ENCODE results near the gene CYP39A1. TPM values are rescaled to one million over a fixed set of nuclear protein-coding genes. Genes with fewer than 3 reads are reported as not detected.
A peak's percentile ranks its signal among the peaks of the same experiment; 100 is the strongest.

Gene CYP39A1
- total RNA-seq, 1 experiment from 2014 or later = 0.54 TPM

DNA sequence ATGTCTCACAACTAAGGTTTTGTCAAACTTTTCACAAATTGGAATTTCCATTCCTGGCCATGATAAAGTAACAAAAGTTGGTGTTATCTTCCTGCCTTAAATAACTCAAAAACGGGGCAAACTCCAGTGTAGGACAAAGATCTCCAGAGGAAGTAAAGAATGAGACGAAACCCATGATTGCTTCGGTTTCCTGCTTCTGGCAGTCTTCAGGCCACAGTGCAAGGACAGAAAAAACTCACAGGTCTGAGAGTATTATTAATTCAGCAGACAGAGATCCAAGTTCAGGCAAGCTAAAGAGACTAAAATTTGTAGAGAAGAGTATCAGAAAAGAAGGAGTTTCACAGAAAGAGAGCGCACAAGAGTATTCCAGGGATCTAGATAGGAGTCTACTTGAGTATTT is 96.6 kb downstream of the CYP39A1 start:
- Histone ChIP-seq H3K9ac (ENCODE audit: low read length) (no peak overlapping the region), H3K36me3 (ENCODE audit: control insufficient read depth in 1 of 2, insufficient read depth in 2 of 2, low read length in 2 of 2) (no peaks in the 10 kb centered on the region), H3K4me3 (replicated peaks in 1 of 2; ENCODE audit: low read depth in 1 of 2, low read length in 2 of 2) (no peak overlapping the region), H3K27ac (ENCODE audit: low read depth, low read length) (no peak overlapping the region), H2AFZ (ENCODE audit: low read depth, low read length, poor library complexity, severe bottlenecking) (no peak overlapping the region), H3K27me3 (ENCODE audit: insufficient read depth, low read length) (no peaks in the 10 kb centered on the region), H3K4me1 (ENCODE audit: control insufficient read depth in 1 of 2, insufficient read depth in 2 of 2, low read length in 2 of 2) (no peaks in the 10 kb centered on the region), H3K9me3 (ENCODE audit: control insufficient read depth in 1 of 2, insufficient read depth in 1 of 2, low read depth in 1 of 2, low read length in 2 of 2) (no peaks in the 10 kb centered on the region), H3K79me2 (ENCODE audit: insufficient read depth, low read length) (no peaks in the 10 kb centered on the region), H3K9me2 (ENCODE audit: insufficient read depth) (no peaks in the 10 kb centered on the region; the same call in 1 of the 2 replicates), H4K20me1 (ENCODE audit: insufficient read depth) (no peaks in the 10 kb centered on the region), H3K4me2 (ENCODE audit: low read length) (no peak overlapping the region)
- BruUV-seq (replicated peaks) = no TSS peak
- ChIA-PET RAD21 (ENCODE audit: low non-redundant PET in 1 of 2, low total read pairs in 2 of 2, uncharacterized antibody in 2 of 2, unreplicated experiment in 2 of 2) (no interaction called here), POLR2A (no interaction called here), CTCF (no interaction called here)
- no peak for DNase-seq (ENCODE audit: low read depth, low spot score)
- intact Hi-C loops (cut with micrococcal nuclease) = no loop called here
- no peak for ATAC-seq
- TF ChIP-seq SIN3A (IDR thresholded peaks at IDR 0.05; ENCODE audit: low read depth) = no peak
- no peak for TF ChIP-seq ZNF274 (IDR thresholded peaks at IDR 0.05; ENCODE audit: low read depth, low read length)
- TF ChIP-seq ATF3 (IDR thresholded peaks at IDR 0.05) = no peak
- no peak for TF ChIP-seq MAX (IDR thresholded peaks at IDR 0.05)
- no peak for TF ChIP-seq RAD21 (IDR thresholded peaks at IDR 0.05; ENCODE audit: low read depth)
- TF ChIP-seq JUND (IDR thresholded peaks at IDR 0.05) = no peak
- TF ChIP-seq ZFX (IDR thresholded peaks at IDR 0.05) = no peak
- no peak for TF ChIP-seq POLR2AphosphoS5 (IDR thresholded peaks at IDR 0.05; ENCODE audit: low read depth, low read length)
- no peak for TF ChIP-seq EZH2phosphoT487 (IDR thresholded peaks at IDR 0.05; ENCODE audit: borderline replicate concordance)
- TF ChIP-seq FOSL1 (IDR thresholded peaks at IDR 0.05; ENCODE audit: low read depth) = no peak

GRCh38 chr6:46555129-46555528 is 97.5 kb downstream of the CYP39A1 start:
- ChIA-PET RAD21 (ENCODE audit: low non-redundant PET in 1 of 2, low total read pairs in 2 of 2, uncharacterized antibody in 2 of 2, unreplicated experiment in 2 of 2) (no interaction called here), POLR2A (no interaction called here), CTCF (no interaction called here)
- BruUV-seq (replicated peaks) = no TSS peak
- Histone ChIP-seq H3K36me3 (ENCODE audit: control insufficient read depth in 1 of 2, insufficient read depth in 2 of 2, low read length in 2 of 2) (no peaks in the 10 kb centered on the region), H3K79me2 (ENCODE audit: insufficient read depth, low read length) (no peaks in the 10 kb centered on the region), H3K4me2 (ENCODE audit: low read length) (no peak overlapping the region), H3K4me1 (ENCODE audit: control insufficient read depth in 1 of 2, insufficient read depth in 2 of 2, low read length in 2 of 2) (no peaks in the 10 kb centered on the region), H2AFZ (ENCODE audit: low read depth, low read length, poor library complexity, severe bottlenecking) (no peak overlapping the region), H3K9ac (ENCODE audit: low read length) (no peak overlapping the region), H3K9me2 (ENCODE audit: insufficient read depth) (no peaks in the 10 kb centered on the region; the same call in 1 of the 2 replicates), H3K4me3 (replicated peaks in 1 of 2; ENCODE audit: low read depth in 1 of 2, low read length in 2 of 2) (no peak overlapping the region), H4K20me1 (ENCODE audit: insufficient read depth) (no peaks in the 10 kb centered on the region), H3K27ac (ENCODE audit: low read depth, low read length) (no peak overlapping the region), H3K9me3 (ENCODE audit: control insufficient read depth in 1 of 2, insufficient read depth in 1 of 2, low read depth in 1 of 2, low read length in 2 of 2) (no peaks in the 10 kb centered on the region), H3K27me3 (ENCODE audit: insufficient read depth, low read length) (no peaks in the 10 kb centered on the region)
- intact Hi-C loops (cut with micrococcal nuclease) = no loop called here
- DNase-seq (ENCODE audit: low read depth, low spot score) = no peak
- peak; percentile 44; the same call in 1 of the 2 replicates for ATAC-seq
- TF ChIP-seq ELF1 (IDR thresholded peaks at IDR 0.05; ENCODE audit: borderline replicate concordance, low read depth) (no peak), FOSL1 (IDR thresholded peaks at IDR 0.05; ENCODE audit: low read depth) (no peak), SRF (IDR thresholded peaks at IDR 0.05; ENCODE audit: low read depth) (no peak), CTCF (IDR thresholded peaks at IDR 0.05 in 2 of 3, conservative IDR thresholded peaks at IDR 0.05 in 1 of 3; ENCODE audit: borderline replicate concordance in 1 of 3, insufficient read depth in 1 of 3, low read depth in 2 of 3, low read length in 2 of 3) (no peak), JUND (IDR thresholded peaks at IDR 0.05) (no peak), POLR2A (IDR thresholded peaks at IDR 0.05; ENCODE audit: borderline replicate concordance, extremely low read depth, insufficient read depth, insufficient read length) (no peak)
- TF ChIP-seq, protein P1, sequence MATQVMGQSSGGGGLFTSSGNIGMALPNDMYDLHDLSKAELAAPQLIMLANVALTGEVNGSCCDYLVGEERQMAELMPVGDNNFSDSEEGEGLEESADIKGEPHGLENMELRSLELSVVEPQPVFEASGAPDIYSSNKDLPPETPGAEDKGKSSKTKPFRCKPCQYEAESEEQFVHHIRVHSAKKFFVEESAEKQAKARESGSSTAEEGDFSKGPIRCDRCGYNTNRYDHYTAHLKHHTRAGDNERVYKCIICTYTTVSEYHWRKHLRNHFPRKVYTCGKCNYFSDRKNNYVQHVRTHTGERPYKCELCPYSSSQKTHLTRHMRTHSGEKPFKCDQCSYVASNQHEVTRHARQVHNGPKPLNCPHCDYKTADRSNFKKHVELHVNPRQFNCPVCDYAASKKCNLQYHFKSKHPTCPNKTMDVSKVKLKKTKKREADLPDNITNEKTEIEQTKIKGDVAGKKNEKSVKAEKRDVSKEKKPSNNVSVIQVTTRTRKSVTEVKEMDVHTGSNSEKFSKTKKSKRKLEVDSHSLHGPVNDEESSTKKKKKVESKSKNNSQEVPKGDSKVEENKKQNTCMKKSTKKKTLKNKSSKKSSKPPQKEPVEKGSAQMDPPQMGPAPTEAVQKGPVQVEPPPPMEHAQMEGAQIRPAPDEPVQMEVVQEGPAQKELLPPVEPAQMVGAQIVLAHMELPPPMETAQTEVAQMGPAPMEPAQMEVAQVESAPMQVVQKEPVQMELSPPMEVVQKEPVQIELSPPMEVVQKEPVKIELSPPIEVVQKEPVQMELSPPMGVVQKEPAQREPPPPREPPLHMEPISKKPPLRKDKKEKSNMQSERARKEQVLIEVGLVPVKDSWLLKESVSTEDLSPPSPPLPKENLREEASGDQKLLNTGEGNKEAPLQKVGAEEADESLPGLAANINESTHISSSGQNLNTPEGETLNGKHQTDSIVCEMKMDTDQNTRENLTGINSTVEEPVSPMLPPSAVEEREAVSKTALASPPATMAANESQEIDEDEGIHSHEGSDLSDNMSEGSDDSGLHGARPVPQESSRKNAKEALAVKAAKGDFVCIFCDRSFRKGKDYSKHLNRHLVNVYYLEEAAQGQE (IDR thresholded peaks at IDR 0.05; ENCODE audit: low read depth) = no peak
